ENCODE measurements around the gene IMMP2L.

IMMP2L gene

DNA sequence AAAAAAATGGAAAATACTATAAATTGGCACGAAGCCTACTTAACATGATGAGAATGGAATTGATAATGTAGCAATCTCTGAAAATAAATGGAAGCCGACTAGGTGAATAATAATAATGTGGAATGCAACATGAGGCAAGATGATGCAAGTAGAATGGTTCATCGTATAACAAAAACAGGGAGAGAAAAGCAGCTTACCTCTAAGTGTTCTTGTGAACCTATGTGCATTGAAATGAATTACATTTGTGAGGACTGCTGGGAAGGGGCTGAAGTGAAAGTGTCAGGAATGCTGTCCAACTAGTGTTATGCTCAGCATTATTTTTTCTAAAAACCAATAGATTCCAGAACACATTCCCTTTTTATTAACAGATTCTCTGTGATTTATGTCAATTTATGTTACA, 912.0 kb downstream of the IMMP2L start:
- no peak for DNase-seq

DNA sequence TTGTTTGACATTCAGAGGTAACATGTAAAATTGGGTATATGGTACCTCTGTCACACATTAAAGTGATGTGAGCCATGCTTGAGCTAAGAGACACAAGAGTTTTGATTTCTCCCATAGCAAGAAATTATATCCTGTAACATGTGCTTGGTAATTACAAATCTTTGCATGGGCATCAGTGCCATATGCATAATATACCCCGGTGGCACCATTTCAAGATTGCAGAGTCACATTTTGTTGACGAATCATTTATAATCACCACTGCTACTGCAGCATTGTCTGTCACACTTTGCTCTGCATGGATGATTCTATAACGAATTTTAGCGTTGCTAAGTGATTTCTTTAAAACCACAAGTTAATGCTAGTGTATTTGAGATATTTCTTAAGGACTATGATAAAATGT, 915.0 kb downstream of the IMMP2L start:
- no peak for DNase-seq

DNA sequence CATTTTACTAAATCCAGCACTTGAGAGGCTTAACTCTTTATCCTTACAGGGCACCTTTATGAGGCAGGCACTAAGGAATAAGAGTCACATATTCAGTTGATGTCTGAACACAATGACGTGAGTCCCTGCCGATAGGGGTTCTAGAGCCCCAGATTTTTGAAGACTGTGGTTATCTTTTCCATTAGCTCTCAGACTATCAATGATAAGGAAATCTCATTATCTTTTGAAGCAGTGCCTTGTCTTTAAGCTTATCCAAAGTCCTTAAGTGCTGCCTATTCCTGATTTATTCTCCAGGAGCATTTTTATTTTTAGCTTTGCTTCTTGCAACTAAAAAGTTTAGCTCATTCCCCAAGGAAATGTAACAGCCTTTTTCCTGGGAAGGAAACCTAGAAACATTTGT, 915.5 kb downstream of the IMMP2L start:
- DNase-seq, result no peak

DNA sequence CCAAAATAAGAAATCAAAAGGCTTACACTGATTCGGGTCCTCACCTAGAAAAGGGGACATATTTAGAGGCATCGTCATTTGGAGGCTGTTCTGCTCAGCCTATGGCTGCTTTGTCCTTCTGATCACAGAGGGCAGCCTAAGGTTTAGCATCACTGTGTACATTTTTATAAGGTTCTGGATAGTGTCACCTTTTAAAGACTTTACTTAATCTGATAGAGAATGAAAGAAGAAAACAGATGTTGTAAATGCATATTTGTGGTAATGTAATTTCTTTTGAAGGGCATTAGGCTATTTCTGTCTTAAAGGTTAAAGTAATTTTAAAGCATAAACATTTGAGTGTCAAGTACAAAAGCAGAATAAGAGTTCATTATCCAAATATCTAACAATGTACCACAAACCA, 916.7 kb downstream of the IMMP2L start:
- DNase-seq, result no peak

- no peak for DNase-seq
These were observed 917.2 kb downstream of the IMMP2L start for GRCh38 chr7:110645060-110645459.

- no peak for DNase-seq
These were observed 925.0 kb downstream of the IMMP2L start for GRCh38 chr7:110637252-110637651.

GRCh38 chr7:110633313-110633712, 929.0 kb downstream of the IMMP2L start:
- DNase-seq, result no peak

GRCh38 chr7:110626414-110626813, 935.9 kb downstream of the IMMP2L start:
- no peak for DNase-seq

- no peak for DNase-seq
These were observed 937.0 kb downstream of the IMMP2L start for GRCh38 chr7:110625294-110625693.

- DNase-seq, result no peak
These were observed 938.9 kb downstream of the IMMP2L start for GRCh38 chr7:110623436-110623835.

- DNase-seq, result no peak
These were observed 941.0 kb downstream of the IMMP2L start for GRCh38 chr7:110621289-110621688.

GRCh38 chr7:110620110-110620735, 942.1 kb downstream of the IMMP2L start:
- no peak for DNase-seq
